ENCODE data around the gene MTUS2.

GRCh38 chr13:29499506-29500165 is 679.5 kb downstream of the MTUS2 start:
- no peak for TF ChIP-seq CTCF (IDR thresholded peaks at IDR 0.05)
- TF ChIP-seq POLR2A (IDR thresholded peaks at IDR 0.05), result no peak
